K562 (cell line): Measurements from ENCODE around the gene MAST4. TPM values are rescaled to one million over a fixed set of nuclear protein-coding genes. Genes with fewer than 3 reads are reported as not detected.

ENCODE experiments used
- ATAC-seq: fragments of 200-7000 bp; cut with Tn5 transposase; 3 replicates; pipeline ENCODE4 v1.9.1; 2020; ENCODE audit warnings: moderate library complexity
- BruUV-seq: library from RNA; stranded (reverse); fragments of 400-500 nt; replicated peaks from 2 replicates; lab custom pipeline; 2021; lab: Mats Ljungman, UMichigan
- CTCF ChIA-PET: fragments of 300-600 bp; formaldehyde crosslinking; extraction: SDS; loops from one replicate; lab custom pipeline; 2021; ENCODE audit warnings: low intra/inter-chr PET ratio; lab: Yijun Ruan, JAX
- POLR2A ChIA-PET: fragments of 300-600, 350-650 bp; sonication (Branson Sonifier 250); formaldehyde crosslinking; extraction: SDS; loops from one replicate; lab custom pipeline; 2021; ENCODE audit warnings: antibody characterized with exemption, inconsistent platforms; lab: Yijun Ruan, JAX
- DNase-seq, 4 experiments: peaks; one replicate each; pipeline versions ENCODE4 v3.0.0 to v3.0.0-alpha.2; 2011 to 2018; ENCODE audit warnings: low spot score in 3 of 4, mixed read lengths in 3 of 4; ENCODE audit errors: extremely low read depth in 1 of 4
- FAIRE-seq: peaks from 2 replicates; lab custom pipeline; 2011; peaks lifted over from hg19 to GRCh38; lab: Jason Lieb, UNC
- H2AFZ ChIP-seq: 2 replicates; pipeline ENCODE4 v1.6.0; 2011; ENCODE audit warnings: low read depth, low read length, control low read depth, inconsistent platforms
- H3K27ac ChIP-seq: fragments of 200-600 bp; 3 replicates; pipeline ENCODE4 v1.8.0; 2011; ENCODE audit warnings: low read depth, mild to moderate bottlenecking, control low read depth, inconsistent platforms, low read length, moderate library complexity, mixed read lengths; ENCODE audit errors: extremely low read depth
- H3K27me3 ChIP-seq, 2 experiments: fragments of 300-600 bp in 1 of 2; 2 replicates in 1 of 2; 3 replicates in 1 of 2; pipeline versions ENCODE4 v1.6.0 to v1.8.0; 2011; ENCODE audit warnings: inconsistent platforms in 2 of 2, low read length in 2 of 2, mild to moderate bottlenecking in 1 of 2, mixed read lengths in 1 of 2, moderate library complexity in 1 of 2; ENCODE audit not compliant: control insufficient read depth in 2 of 2, insufficient read depth in 2 of 2
- H3K36me3 ChIP-seq: fragments of 300-600 bp; 3 replicates; pipeline ENCODE4 v1.8.0; 2011; ENCODE audit warnings: mild to moderate bottlenecking, low read length, inconsistent platforms; ENCODE audit not compliant: control insufficient read depth, insufficient read depth
- H3K4me1 ChIP-seq, 2 experiments: fragments of 200-600 bp in 1 of 2; replicated peaks in 1 of 2; 2 replicates in 1 of 2; 3 replicates in 1 of 2; pipeline versions ENCODE4 v1.5.1 to v1.8.0; 2011; ENCODE audit warnings: inconsistent platforms in 2 of 2, low read length in 2 of 2, mild to moderate bottlenecking in 1 of 2, mixed read lengths in 1 of 2, moderate library complexity in 1 of 2; ENCODE audit not compliant: control insufficient read depth in 2 of 2, insufficient read depth in 2 of 2
- H3K4me2 ChIP-seq: 2 replicates; pipeline ENCODE4 v1.6.1; 2011; ENCODE audit warnings: low read length, control low read depth, inconsistent platforms, mixed read lengths; ENCODE audit not compliant: insufficient read depth
- H3K4me3 ChIP-seq: fragments of 200-600 bp; sonication (generic), shearing (Covaris generic); 2 replicates; pipeline ENCODE4 v1.5.1; 2016; ENCODE audit warnings: control low read depth, inconsistent platforms
- H3K79me2 ChIP-seq: fragments of 200-600 bp; 3 replicates; pipeline ENCODE4 v1.8.0; 2011; ENCODE audit warnings: low read length, inconsistent platforms; ENCODE audit not compliant: control insufficient read depth, insufficient read depth
- H3K9ac ChIP-seq, 2 experiments: 2 replicates each; pipeline versions ENCODE4 v1.6.0 to v1.6.1; 2011; ENCODE audit warnings: low read depth in 2 of 2, low read length in 2 of 2, control low read depth in 1 of 2, inconsistent platforms in 1 of 2, mild to moderate bottlenecking in 1 of 2, mixed read lengths in 1 of 2; ENCODE audit not compliant: insufficient read depth in 1 of 2
- H3K9me1 ChIP-seq: one replicate; pipeline ENCODE4 v1.6.0; 2011; ENCODE audit warnings: inconsistent platforms, mild to moderate bottlenecking, low read length, moderate library complexity; ENCODE audit not compliant: control insufficient read depth, insufficient read depth
- H3K9me3 ChIP-seq: replicated peaks from 2 replicates; pipeline ENCODE4 v1.5.1; 2011; ENCODE audit warnings: low read depth, low read length, inconsistent platforms; ENCODE audit not compliant: control insufficient read depth, insufficient read depth
- H4K20me1 ChIP-seq: replicated peaks from 2 replicates; pipeline ENCODE4 v1.6.1; 2011; ENCODE audit warnings: low read length, inconsistent platforms, mixed read lengths; ENCODE audit not compliant: control insufficient read depth, insufficient read depth
- ATF3 ChIP-seq, 2 experiments: fragments of 450-650 bp in 1 of 2; sonication (generic) in 1 of 2; formaldehyde crosslinking in 1 of 2; IDR thresholded peaks in 1 of 2; conservative IDR thresholded peaks in 1 of 2; 2 replicates each; pipeline versions ENCODE4 v1.6.1 to v1.8.1; 2016 to 2023; ENCODE audit warnings: mild to moderate bottlenecking in 2 of 2, moderate library complexity in 2 of 2, inconsistent platforms in 1 of 2, missing genetic modification reagents in 1 of 2
- CTBP1 ChIP-seq: fragments of 450-650 bp; IDR thresholded peaks from 2 replicates; pipeline ENCODE4 v1.6.1; 2016; ENCODE audit warnings: borderline replicate concordance
- E4F1 ChIP-seq: fragments of 250-450 bp; sonication (Bioruptor Pico); IDR thresholded peaks from 2 replicates; pipeline ENCODE4 v1.5.0; 2021; ENCODE audit warnings: mild to moderate bottlenecking, borderline replicate concordance
- KAT8 ChIP-seq: fragments of 450-650 bp; IDR thresholded peaks from 2 replicates; pipeline ENCODE4 v1.6.1; 2016; ENCODE audit warnings: low read depth, mild to moderate bottlenecking
- NFXL1 ChIP-seq: fragments of 450-650 bp; formaldehyde crosslinking; IDR thresholded peaks from 2 replicates; pipeline ENCODE4 v1.4.0; 2021; ENCODE audit warnings: mild to moderate bottlenecking
- SMAD3 ChIP-seq: fragments of 450-650 bp; formaldehyde crosslinking; conservative IDR thresholded peaks from 2 replicates; pipeline ENCODE4 v1.4.0; 2020; ENCODE audit warnings: mild to moderate bottlenecking
- TAF15 ChIP-seq: fragments of 200-400 bp; formaldehyde crosslinking; IDR thresholded peaks from 2 replicates; pipeline ENCODE4 v1.6.1; 2017; ENCODE audit warnings: mild to moderate bottlenecking, low read depth, low read length, moderate library complexity
- THRB ChIP-seq: fragments of 450-650 bp; formaldehyde crosslinking; conservative IDR thresholded peaks from 2 replicates; pipeline ENCODE4 v1.4.0; 2022; ENCODE audit warnings: mild to moderate bottlenecking, missing genetic modification characterization
- USF2 ChIP-seq: sonication (generic); formaldehyde crosslinking; IDR thresholded peaks from 2 replicates; pipeline ENCODE4 v1.5.0; 2020; ENCODE audit warnings: missing genetic modification reagents
- ZNF133 ChIP-seq: fragments of 250-450 bp; sonication (Bioruptor Pico); IDR thresholded peaks from 2 replicates; pipeline ENCODE4 v1.4.0; 2020; ENCODE audit warnings: mild to moderate bottlenecking
- ZNF589 ChIP-seq: fragments of 200-800 bp; sonication (Bioruptor generic); IDR thresholded peaks from 2 replicates; pipeline ENCODE4 v1.6.1; 2016; ENCODE audit warnings: low read depth, missing genetic modification characterization, missing compliant biosample characterization
- WGBS: fragments of 100-300 bp; shearing (Covaris generic); methylation state at CpG from one replicate; pipeline ENCODE4 v1.1.6; 2016; ENCODE audit warnings: low coverage, mixed read lengths; ENCODE audit not compliant: insufficient coverage; ENCODE audit errors: missing lambda C conversion rate; 5-methylcytosine and 5-hydroxymethylcytosine counted together
- in situ Hi-C: fragments of 300-500 bp; cut with MboI; formaldehyde crosslinking; loops from 4 replicates; pipeline ENCODE4 v1.15.0; 2018; ENCODE audit warnings: inconsistent platforms, mixed read lengths
- intact Hi-C: fragments of 100-400 bp; cut with micrococcal nuclease; formaldehyde crosslinking; loops from 2 replicates; pipeline ENCODE4 v1.14.2; 2022
- polyA plus RNA-seq, 8 experiments: library from polyadenylated mRNA; depleted of rRNA in 4 of 8; stranded (reverse) in 5 of 8; unstranded in 3 of 8; fragments of >200 nt; fragmentation: Nextera tagmentation in 2 of 8; fragmentation: Illumina TruSeq in 1 of 8; extraction: Ambion mirVana in 2 of 8; extraction: Trizol in 1 of 8; gene quantifications; 2 replicates each; pipeline versions ENCODE4 v1.2.1 to v1.2.3, GENCODE V29; 2011 to 2014; ENCODE audit warnings: inconsistent platforms in 1 of 8, missing spikeins in 1 of 8
- total RNA-seq, 7 experiments: library from RNA; depleted of rRNA in 6 of 7; stranded (reverse); fragments of >200 nt in 6 of 7; fragmentation: Illumina TruSeq in 2 of 7; extraction: Trizol in 2 of 7; gene quantifications; 2 replicates each; pipeline versions ENCODE4 v1.2.1 to v1.2.3, GENCODE V29; 2011 to 2021; ENCODE audit warnings: low replicate concordance in 1 of 7

Gene MAST4
- total and polyA plus RNA-seq, 9 of the 15 experiments (the other 6 are each of a cell fraction or from before 2014, with no cell fraction given), result 0.88 to 10.1 (median 5.2) TPM

- no peak for TF ChIP-seq ZNF133 (CRISPR knock-in tag)
These were observed 419.5 kb downstream of the MAST4 start (continued) for GRCh38 chr5:67015541-67016191.

GRCh38 chr5:67019065-67019845 is 423.1 kb downstream of the MAST4 start:
- BruUV-seq, result no TSS peak
- Histone ChIP-seq H3K4me2 (no peak overlapping the region), H3K27ac (no peak overlapping the region), H3K4me1 (peaks cover 0 to 27% of the 10 kb centered on the region in 2 experiments; a peak in 3 of 5 replicates), H3K9me1 (no peaks in the 10 kb centered on the region), H3K27me3 (no peaks in the 10 kb centered on the region), H4K20me1 (no peaks in the 10 kb centered on the region), H3K9ac (no peak overlapping the region), H2AFZ (no peak overlapping the region), H3K79me2 (peaks cover 39% of the 10 kb centered on the region), H3K9me3 (no peaks in the 10 kb centered on the region), H3K36me3 (no peaks in the 10 kb centered on the region), H3K4me3 (no peak overlapping the region)
- DNase-seq (no peak), FAIRE-seq (no peak), ATAC-seq (no peak)
- ChIA-PET CTCF (no interaction called here), POLR2A (no interaction called here)
- in situ Hi-C loops (no loop called here), intact Hi-C loops (no loop called here)
- WGBS, result 86% methylated on average over 7 of the region's 7 CpGs
- TF ChIP-seq E4F1 (CRISPR knock-in tag) (no peak), ZNF589 (CRISPR knock-in tag) (no peak), NFXL1 (CRISPR knock-in tag) (no peak), SMAD3 (no peak), CTBP1 (no peak), TAF15 (no peak), ATF3 (IDR thresholded peaks at IDR 0.05) (no peak), ATF3 (CRISPR knock-in tag; conservative IDR thresholded peaks at IDR 0.05) (no peak), KAT8 (no peak), USF2 (CRISPR knock-in tag) (no peak), THRB (CRISPR knock-in tag) (no peak)
